SU-DHL-6 (cell line): ENCODE measurements around the gene FCHSD2.

Experiments
- CTCF ChIP-seq: fragments of 200-600 bp; sonication (generic); IDR thresholded peaks from one replicate; pipeline ENCODE4 v1.5.1; 2017; ENCODE audit warnings: antibody characterized with exemption, mild to moderate bottlenecking, low read length, moderate library complexity; ENCODE audit not compliant: insufficient read depth, poor library complexity, severe bottlenecking
- EZH2phosphoT487 ChIP-seq: fragments of 200-600 bp; sonication (generic), shearing (Covaris generic); conservative IDR thresholded peaks from 2 replicates; pipeline ENCODE4 v1.6.1; 2018; ENCODE audit warnings: mild to moderate bottlenecking, antibody characterized with exemption, low read length, moderate library complexity, mixed read lengths

GRCh38 chr11:72996959-72997358, 145.2 kb downstream of the FCHSD2 start:
- no peak for TF ChIP-seq CTCF
- no peak for TF ChIP-seq EZH2phosphoT487
